CD4-positive, CD25-positive, alpha-beta regulatory T cell (primary cell): Measurements from ENCODE around the gene MLH3. TPM values are rescaled to one million over a fixed set of nuclear protein-coding genes. Genes with fewer than 3 reads are reported as not detected.

ENCODE experiments used
- ATAC-seq, 2 donors: fragments of 150-1000 bp; cut with Tn5 transposase; one replicate each; pipeline ENCODE4 v1.10.0; 2021; ENCODE audit warnings: low read depth in 2 of 2, moderate number of reproducible peaks in 2 of 2, moderate library complexity in 1 of 2
- DNase-seq, 3 donors: peaks; one replicate each; pipeline versions ENCODE4 v3.0.0 to v3.0.0-alpha.2; 2012 to 2022; ENCODE audit warnings: mixed read lengths in 1 of 3
- H3K27ac ChIP-seq: one replicate; pipeline ENCODE4 v1.7.0; 2013; ENCODE audit warnings: mild to moderate bottlenecking, low read length; ENCODE audit not compliant: insufficient read depth, poor library complexity, severe bottlenecking
- H3K27me3 ChIP-seq: one replicate; pipeline ENCODE4 v1.7.0; 2013; ENCODE audit warnings: low read length; ENCODE audit not compliant: control insufficient read depth, insufficient read depth
- H3K36me3 ChIP-seq: one replicate; pipeline ENCODE4 v1.7.0; 2013; ENCODE audit warnings: mild to moderate bottlenecking, low read length, moderate library complexity; ENCODE audit not compliant: control insufficient read depth, insufficient read depth
- H3K4me1 ChIP-seq: 2 replicates; pipeline ENCODE4 v1.7.0; 2013; ENCODE audit warnings: mild to moderate bottlenecking, low read length; ENCODE audit not compliant: insufficient read depth, control insufficient read depth, poor library complexity, severe bottlenecking
- H3K4me3 ChIP-seq: one replicate; pipeline ENCODE4 v1.7.0; 2013; ENCODE audit warnings: low read depth, mild to moderate bottlenecking, low read length, moderate library complexity
- H3K9me3 ChIP-seq, 2 experiments: 1 replicate in 1 of 2; 2 replicates in 1 of 2; pipeline ENCODE4 v1.7.0; 2013; ENCODE audit warnings: low read length in 2 of 2, mild to moderate bottlenecking in 1 of 2, moderate library complexity in 1 of 2; ENCODE audit not compliant: control insufficient read depth in 2 of 2
- H3K27ac Mint-ChIP-seq, 3 donors: one replicate each; pipeline ENCODE4 v1.8.0; 2020 to 2022; ENCODE audit warnings: mild to moderate bottlenecking in 3 of 3, mixed read lengths in 3 of 3, moderate library complexity in 2 of 3
- H3K27me3 Mint-ChIP-seq: one replicate; pipeline ENCODE4 v1.8.0; 2022; ENCODE audit warnings: mild to moderate bottlenecking, mixed read lengths
- H3K36me3 Mint-ChIP-seq: one replicate; pipeline ENCODE4 v1.8.0; 2020; ENCODE audit warnings: mixed read lengths
- H3K4me1 Mint-ChIP-seq, 4 donors: one replicate each; pipeline ENCODE4 v1.8.0; 2020 to 2022; ENCODE audit warnings: mixed read lengths in 4 of 4, mild to moderate bottlenecking in 1 of 4
- H3K4me3 Mint-ChIP-seq, 4 donors: one replicate each; pipeline ENCODE4 v1.8.0; 2020 to 2022; ENCODE audit warnings: mild to moderate bottlenecking in 4 of 4, mixed read lengths in 4 of 4, moderate library complexity in 3 of 4
- H3K9me3 Mint-ChIP-seq, 7 donors: one replicate each; pipeline ENCODE4 v1.8.0; 2020 to 2022; ENCODE audit warnings: mixed read lengths in 7 of 7, mild to moderate bottlenecking in 3 of 7, moderate library complexity in 2 of 7
- polyA plus RNA-seq, 4 donors: library from polyadenylated mRNA; unstranded; fragments of 300-500 nt; fragmentation: Illumina TruSeq; gene quantifications; one replicate each; pipeline ENCODE4 v1.2.3, GENCODE V29; 2021
- total RNA-seq: library from RNA; stranded (reverse); gene quantifications from one replicate; pipeline ENCODE4 v1.2.3, GENCODE V29; 2022

The MLH3 gene
- total RNA-seq (18.9 TPM), polyA plus RNA-seq (10 to 100 TPM in 2 of 4 donors, 1 to 10 TPM in 2; 7.2 to 14.8 (median 10.9) TPM)

DNA sequence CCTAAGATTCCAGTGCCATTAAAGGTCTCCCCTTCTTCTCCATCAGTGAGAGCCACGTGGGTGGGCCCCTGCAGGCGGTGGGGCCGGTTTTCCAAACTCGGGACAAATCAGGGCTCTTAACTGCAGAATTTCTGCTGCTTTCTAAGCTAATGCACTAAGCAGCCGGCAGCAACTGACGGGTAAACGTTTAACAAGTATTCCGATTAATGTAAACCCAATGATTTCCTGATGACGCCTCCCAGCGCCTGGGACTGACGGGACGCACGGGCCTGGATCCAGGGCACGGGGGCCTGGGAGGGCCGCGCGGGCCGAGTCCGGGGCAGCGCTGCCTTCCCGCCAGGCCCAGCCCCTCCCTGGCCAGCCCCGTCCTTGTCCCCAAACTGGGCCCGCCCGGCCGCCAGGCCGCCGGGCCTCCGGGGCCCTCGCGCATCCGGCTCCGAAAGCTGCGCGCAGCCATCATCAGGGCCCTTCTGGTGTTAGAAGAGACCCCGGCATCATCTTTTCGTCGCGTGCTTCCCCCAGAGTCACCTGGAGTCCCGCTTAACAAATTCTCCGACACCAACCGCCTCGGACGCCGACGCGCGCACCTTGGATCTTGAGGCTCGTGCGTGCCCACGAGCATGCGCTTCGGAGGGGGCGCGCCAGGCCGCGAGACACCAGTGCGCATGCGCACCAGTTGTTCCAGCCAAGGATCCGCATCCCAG lies at the start of gene MLH3:
Gene MLH3, minus strand, starts transcription at position 616 of the 704 bp plus-strand sequence. CDS start 1,812 bp downstream, outside the sequence.
- peak within 1 kb of the TSS; percentile 93 to 97 (median 96) for H3K4me3 Mint-ChIP-seq
- no peaks in the 10 kb centered on the region for H3K36me3 ChIP-seq
- no peaks in the 10 kb centered on the region for H3K27me3 ChIP-seq
- peaks cover 27% of the 10 kb centered on the region for H3K36me3 Mint-ChIP-seq
- H3K4me1 ChIP-seq = peaks cover 20% of the 10 kb centered on the region
- H3K4me3 ChIP-seq = peak within 1 kb of the TSS; percentile 86
- H3K9me3 ChIP-seq = no peaks in the 10 kb centered on the region
- peak within 1 kb of the TSS; percentile 63 to 96 (median 92) for H3K27ac Mint-ChIP-seq
- ATAC-seq (peak; percentile 79 to 80), DNase-seq (peak; percentile 67 to 84 (median 79))
- H3K4me1 Mint-ChIP-seq = peaks cover 30 to 65% (median 48%) of the 10 kb centered on the region in 4 donors
- peaks cover 5% of the 10 kb centered on the region for H3K27me3 Mint-ChIP-seq
- H3K27ac ChIP-seq = peak within 1 kb of the TSS; percentile 76
- no peaks in the 10 kb centered on the region for H3K9me3 Mint-ChIP-seq

GRCh38 chr14:75098682-75099081 lies 47.4 kb upstream of the MLH3 start:
- peaks cover 0 to 6% (median under 1%) of the 10 kb centered on the region in 4 donors for H3K4me1 Mint-ChIP-seq

DNA sequence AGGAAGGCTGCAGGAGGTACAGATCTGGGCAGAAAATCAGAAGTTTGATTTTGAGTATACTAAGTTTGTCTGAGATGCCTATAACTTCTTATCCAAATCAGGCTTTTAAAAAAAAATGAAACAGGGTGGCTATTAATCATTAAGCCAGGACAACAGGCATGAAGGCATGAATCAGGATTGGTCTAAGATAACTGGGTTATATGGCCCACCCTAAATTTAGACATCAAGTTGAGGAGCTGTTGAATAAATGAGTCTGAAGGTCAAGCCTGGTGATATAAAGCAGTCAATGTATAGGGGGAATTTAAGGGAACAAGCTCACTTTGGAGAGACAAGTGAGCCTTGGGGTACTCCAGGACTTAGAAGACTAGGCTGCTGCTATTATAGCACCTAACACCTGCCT lies 46.9 kb upstream of the MLH3 start:
- H3K36me3 Mint-ChIP-seq = peaks cover 57% of the 10 kb centered on the region
- Histone ChIP-seq H3K4me1 (no peaks in the 10 kb centered on the region), H3K27me3 (no peaks in the 10 kb centered on the region), H3K4me3 (no peak overlapping the region), H3K36me3 (peaks cover 79% of the 10 kb centered on the region), H3K9me3 (no peaks in the 10 kb centered on the region), H3K27ac (no peak overlapping the region)
- no peak overlapping the region for H3K4me3 Mint-ChIP-seq
- H3K9me3 Mint-ChIP-seq = no peaks in the 10 kb centered on the region
- H3K27me3 Mint-ChIP-seq = no peaks in the 10 kb centered on the region
- ATAC-seq = no peak
- peak overlapping the region in 1 of 3 donors; percentile 53 for H3K27ac Mint-ChIP-seq
- no peak for DNase-seq
- peaks cover 0 to 6% (median under 1%) of the 10 kb centered on the region in 4 donors for H3K4me1 Mint-ChIP-seq

More at GRCh38 chr14:75098682-75099081, 47.4 kb upstream of the MLH3 start:
- H3K4me3 Mint-ChIP-seq = no peak overlapping the region
- no peak for DNase-seq
- H3K36me3 ChIP-seq = peaks cover 80% of the 10 kb centered on the region
- ATAC-seq = no peak
- peaks cover 61% of the 10 kb centered on the region for H3K36me3 Mint-ChIP-seq
- no peaks in the 10 kb centered on the region for H3K9me3 Mint-ChIP-seq
- no peaks in the 10 kb centered on the region for H3K4me1 ChIP-seq
- no peaks in the 10 kb centered on the region for H3K27me3 Mint-ChIP-seq
- no peak overlapping the region for H3K4me3 ChIP-seq
- H3K27me3 ChIP-seq = no peaks in the 10 kb centered on the region
- H3K9me3 ChIP-seq = no peaks in the 10 kb centered on the region
- H3K27ac Mint-ChIP-seq = peak overlapping the region in 1 of 3 donors; percentile 53
- H3K27ac ChIP-seq = no peak overlapping the region

DNA sequence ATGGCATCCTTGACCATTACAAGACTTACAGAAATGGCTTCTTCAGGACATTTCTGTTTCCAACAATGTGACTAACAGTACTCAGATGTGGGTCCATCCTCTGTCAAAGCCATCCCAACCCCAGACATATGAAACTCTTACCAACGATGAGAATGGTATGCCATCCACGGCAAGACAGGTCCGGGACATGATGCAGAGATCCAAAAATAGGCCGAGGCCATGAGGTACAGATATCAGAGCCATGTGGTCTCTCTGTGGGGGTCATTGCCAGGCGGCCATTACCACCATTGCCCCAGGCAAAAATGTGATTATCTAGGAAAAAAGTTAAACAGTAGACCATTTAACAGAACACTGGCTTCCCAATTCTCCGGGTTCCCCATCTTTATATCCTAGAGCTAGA lies 45.7 kb upstream of the MLH3 start:
- H3K4me3 Mint-ChIP-seq = no peak overlapping the region
- H3K4me3 ChIP-seq = no peak overlapping the region
- H3K36me3 ChIP-seq = peaks cover 83% of the 10 kb centered on the region
- no peak for DNase-seq
- peaks cover 59% of the 10 kb centered on the region for H3K36me3 Mint-ChIP-seq
- no peak for ATAC-seq
- H3K27me3 Mint-ChIP-seq = no peaks in the 10 kb centered on the region
- no peak overlapping the region for H3K27ac ChIP-seq
- no peaks in the 10 kb centered on the region for H3K9me3 ChIP-seq
- no peaks in the 10 kb centered on the region for H3K27me3 ChIP-seq
- H3K4me1 ChIP-seq = no peaks in the 10 kb centered on the region
- H3K27ac Mint-ChIP-seq = no peak overlapping the region
- H3K4me1 Mint-ChIP-seq = peaks cover 0 to 6% (median under 1%) of the 10 kb centered on the region in 4 donors
- no peaks in the 10 kb centered on the region for H3K9me3 Mint-ChIP-seq

DNA sequence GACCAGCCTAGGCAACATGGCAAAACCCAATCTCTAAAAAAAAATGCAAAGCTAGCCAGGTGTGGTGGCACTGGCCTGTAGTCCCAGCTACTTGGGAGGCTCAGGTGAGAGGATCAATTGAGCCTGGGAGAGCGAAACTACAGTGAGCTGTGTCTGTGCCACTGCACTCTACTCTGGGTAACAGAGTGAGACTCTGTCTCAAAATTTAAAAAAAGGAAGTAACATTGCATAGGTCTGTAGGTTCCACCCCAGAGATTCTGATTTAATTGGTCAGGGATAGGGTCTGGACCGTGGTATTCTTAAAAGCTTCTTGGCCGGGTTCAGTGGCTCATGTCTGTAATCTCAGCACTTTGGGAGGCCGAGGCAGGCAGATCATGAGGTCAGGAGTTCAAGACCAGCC lies 44.4 kb upstream of the MLH3 start:
- H3K4me3 ChIP-seq = no peak overlapping the region
- no peaks in the 10 kb centered on the region for H3K4me1 ChIP-seq
- ATAC-seq (no peak), DNase-seq (no peak)
- Mint-ChIP-seq H3K27ac (no peak overlapping the region), H3K9me3 (no peaks in the 10 kb centered on the region), H3K4me3 (no peak overlapping the region), H3K36me3 (peaks cover 55% of the 10 kb centered on the region), H3K4me1 (peaks cover 0 to 6% (median under 1%) of the 10 kb centered on the region in 4 donors), H3K27me3 (no peaks in the 10 kb centered on the region)
- no peaks in the 10 kb centered on the region for H3K27me3 ChIP-seq
- H3K27ac ChIP-seq = no peak overlapping the region
- H3K36me3 ChIP-seq = peaks cover 82% of the 10 kb centered on the region
- H3K9me3 ChIP-seq = no peaks in the 10 kb centered on the region

DNA sequence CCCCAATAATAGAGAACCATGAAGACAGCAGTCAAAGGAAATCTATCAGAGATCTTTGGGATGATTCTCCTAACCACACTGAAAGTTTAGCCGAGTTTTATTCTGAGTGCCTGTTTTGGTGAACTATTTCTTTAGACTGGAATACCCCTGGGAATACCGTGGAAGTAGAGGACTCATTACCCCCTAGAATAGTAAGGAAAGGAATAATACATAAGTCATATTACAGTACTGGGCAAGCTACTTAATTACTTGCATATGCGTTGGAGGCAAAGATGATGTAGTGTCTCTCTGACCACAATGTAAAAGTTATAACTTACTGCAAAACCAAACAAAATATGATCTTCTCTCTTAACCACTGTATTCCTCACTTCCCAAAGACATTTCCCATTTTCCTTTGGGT lies 43.6 kb upstream of the MLH3 start:
- peaks cover 0 to 6% (median under 1%) of the 10 kb centered on the region in 4 donors for H3K4me1 Mint-ChIP-seq
- no peak overlapping the region for H3K4me3 ChIP-seq
- no peaks in the 10 kb centered on the region for H3K9me3 ChIP-seq
- peaks cover 50% of the 10 kb centered on the region for H3K36me3 Mint-ChIP-seq
- no peaks in the 10 kb centered on the region for H3K27me3 Mint-ChIP-seq
- H3K27me3 ChIP-seq = no peaks in the 10 kb centered on the region
- no peaks in the 10 kb centered on the region for H3K9me3 Mint-ChIP-seq
- DNase-seq (no peak), ATAC-seq (no peak)
- H3K27ac ChIP-seq = no peak overlapping the region
- H3K27ac Mint-ChIP-seq = peak overlapping the region in 1 of 3 donors; percentile 28
- H3K4me3 Mint-ChIP-seq = no peak overlapping the region
- peaks cover 81% of the 10 kb centered on the region for H3K36me3 ChIP-seq
- no peaks in the 10 kb centered on the region for H3K4me1 ChIP-seq

DNA sequence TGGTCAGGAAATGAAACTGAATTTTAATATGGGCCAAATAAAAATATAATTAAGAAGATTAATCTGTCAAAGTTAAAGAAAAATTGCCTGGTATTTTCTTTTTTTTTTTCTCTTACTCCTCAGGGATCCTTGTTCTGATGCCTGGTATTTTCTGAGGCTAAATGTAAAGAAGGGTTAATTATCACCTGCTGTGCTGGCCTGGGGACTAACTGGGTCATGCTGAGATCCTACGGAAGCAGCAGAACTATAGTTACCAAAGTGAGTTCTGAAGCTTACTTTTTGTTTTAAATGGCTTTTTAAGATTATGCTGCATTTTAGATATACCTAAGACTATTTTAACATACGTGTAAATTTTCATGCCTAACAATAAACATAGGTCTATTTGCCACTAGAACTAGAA lies 41.4 kb upstream of the MLH3 start:
- Mint-ChIP-seq H3K4me1 (peaks cover 0 to 2% (median 0%) of the 10 kb centered on the region in 4 donors), H3K27ac (no peak overlapping the region), H3K4me3 (no peak overlapping the region), H3K27me3 (no peaks in the 10 kb centered on the region), H3K9me3 (no peaks in the 10 kb centered on the region), H3K36me3 (peaks cover 38% of the 10 kb centered on the region)
- no peaks in the 10 kb centered on the region for H3K27me3 ChIP-seq
- no peaks in the 10 kb centered on the region for H3K9me3 ChIP-seq
- DNase-seq = no peak
- H3K27ac ChIP-seq = no peak overlapping the region
- H3K4me3 ChIP-seq = no peak overlapping the region
- ATAC-seq = no peak
- no peaks in the 10 kb centered on the region for H3K4me1 ChIP-seq
- H3K36me3 ChIP-seq = peaks cover 73% of the 10 kb centered on the region

GRCh38 chr14:75091251-75091650 lies 40.0 kb upstream of the MLH3 start:
- H3K4me1 ChIP-seq = no peaks in the 10 kb centered on the region
- H3K36me3 ChIP-seq = peaks cover 75% of the 10 kb centered on the region
- Mint-ChIP-seq H3K9me3 (no peaks in the 10 kb centered on the region), H3K27ac (no peak overlapping the region), H3K36me3 (peaks cover 38% of the 10 kb centered on the region), H3K4me1 (no peaks in the 10 kb centered on the region), H3K27me3 (no peaks in the 10 kb centered on the region), H3K4me3 (no peak overlapping the region)
- H3K4me3 ChIP-seq = no peak overlapping the region
- DNase-seq (no peak), ATAC-seq (no peak)
- no peaks in the 10 kb centered on the region for H3K27me3 ChIP-seq
- no peaks in the 10 kb centered on the region for H3K9me3 ChIP-seq
- no peak overlapping the region for H3K27ac ChIP-seq
